Neural crest cell (in vitro differentiated cells): ENCODE measurements around the gene MLYCD. TPM values are rescaled to one million over a fixed set of nuclear protein-coding genes. Genes with fewer than 3 reads are reported as not detected.

Experiments
- DNase-seq: peaks from one replicate; pipeline ENCODE4 v3.0.0; 2021; ENCODE audit warnings: low read depth, mixed read lengths, low spot score
- H3K27ac Mint-ChIP-seq: one replicate; pipeline ENCODE4 v1.8.0; 2021; ENCODE audit warnings: mild to moderate bottlenecking, mixed read lengths; ENCODE audit not compliant: unreplicated experiment
- H3K27me3 Mint-ChIP-seq: 2 replicates; pipeline ENCODE4 v1.8.0; 2021; ENCODE audit warnings: low read depth, mild to moderate bottlenecking, mixed read lengths
- H3K36me3 Mint-ChIP-seq: 2 replicates; pipeline ENCODE4 v1.8.0; 2021; ENCODE audit warnings: low read depth, mild to moderate bottlenecking, mixed read lengths
- H3K4me1 Mint-ChIP-seq: 2 replicates; pipeline ENCODE4 v1.8.0; 2021; ENCODE audit warnings: mixed read lengths
- H3K4me3 Mint-ChIP-seq: one replicate; pipeline ENCODE4 v1.8.0; 2021; ENCODE audit warnings: mild to moderate bottlenecking, mixed read lengths
- H3K9me3 Mint-ChIP-seq: 2 replicates; pipeline ENCODE4 v1.8.0; 2021; ENCODE audit warnings: mixed read lengths
- CTCF ChIP-seq: fragments of 200-600 bp; sonication (generic); conservative IDR thresholded peaks from 2 replicates; pipeline ENCODE4 v1.5.0; 2021; ENCODE audit warnings: antibody characterized with exemption, mild to moderate bottlenecking
- total RNA-seq: library from RNA; stranded (reverse); gene quantifications from 2 replicates; pipeline ENCODE4 v1.2.1, GENCODE V29; 2021

MLYCD gene
- total RNA-seq, 1 donor from 2014 or later = 5.2 TPM

GRCh38 chr16:83899272-83899897, 470 bp downstream of the MLYCD start:
- Mint-ChIP-seq H3K4me1 (peaks cover 41% of the 10 kb centered on the region), H3K9me3 (no peaks in the 10 kb centered on the region), H3K27me3 (peaks cover 2% of the 10 kb centered on the region), H3K27ac (peak overlapping the region; percentile 76), H3K4me3 (peak overlapping the region; percentile 93), H3K36me3 (no peaks in the 10 kb centered on the region)
- no peak for TF ChIP-seq CTCF
- peak; percentile 32 for DNase-seq

DNA sequence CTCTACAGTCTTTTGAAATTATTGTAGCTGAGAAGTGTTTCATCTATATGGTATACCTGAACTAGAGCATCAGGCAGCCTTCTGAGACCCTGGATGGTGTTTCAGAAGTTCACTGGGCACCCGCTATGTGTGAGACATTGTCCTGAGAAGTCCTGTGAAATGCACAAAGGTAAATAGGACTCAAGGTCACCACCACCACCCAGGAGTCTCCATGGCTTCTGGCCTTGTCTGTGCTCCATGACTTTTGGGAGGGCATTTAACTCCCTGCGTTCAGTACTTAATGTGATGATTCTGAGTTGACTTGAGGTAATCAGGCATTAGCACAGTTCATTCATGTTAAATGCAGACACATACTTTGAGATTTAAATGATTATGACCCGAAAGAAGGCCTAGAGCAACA, 1.1 kb downstream of the MLYCD start:
- H3K4me3 Mint-ChIP-seq = peak overlapping the region; percentile 93
- no peaks in the 10 kb centered on the region for H3K9me3 Mint-ChIP-seq
- no peaks in the 10 kb centered on the region for H3K36me3 Mint-ChIP-seq
- no peak for DNase-seq
- peaks cover 2% of the 10 kb centered on the region for H3K27me3 Mint-ChIP-seq
- H3K27ac Mint-ChIP-seq = peak overlapping the region; percentile 76
- H3K4me1 Mint-ChIP-seq = peaks cover 45% of the 10 kb centered on the region
- TF ChIP-seq CTCF = no peak

GRCh38 chr16:83900571-83900970, 1.7 kb downstream of the MLYCD start:
- peak overlapping the region; percentile 93 for H3K4me3 Mint-ChIP-seq
- TF ChIP-seq CTCF = no peak
- no peak overlapping the region for H3K27ac Mint-ChIP-seq
- H3K4me1 Mint-ChIP-seq = peaks cover 45% of the 10 kb centered on the region
- DNase-seq = no peak
- H3K9me3 Mint-ChIP-seq = no peaks in the 10 kb centered on the region
- no peaks in the 10 kb centered on the region for H3K36me3 Mint-ChIP-seq
- peaks cover 2% of the 10 kb centered on the region for H3K27me3 Mint-ChIP-seq

- no peaks in the 10 kb centered on the region for H3K9me3 Mint-ChIP-seq
- H3K36me3 Mint-ChIP-seq = no peaks in the 10 kb centered on the region
- no peak for TF ChIP-seq CTCF
These were observed 2.2 kb downstream of the MLYCD start for GRCh38 chr16:83901101-83901500.

GRCh38 chr16:83903751-83904150, 4.8 kb downstream of the MLYCD start:
- no peak for TF ChIP-seq CTCF
- H3K9me3 Mint-ChIP-seq = no peaks in the 10 kb centered on the region
- H3K4me3 Mint-ChIP-seq = peak overlapping the region; percentile 24
- DNase-seq = no peak
- no peaks in the 10 kb centered on the region for H3K27me3 Mint-ChIP-seq
- no peaks in the 10 kb centered on the region for H3K36me3 Mint-ChIP-seq
- H3K4me1 Mint-ChIP-seq = peaks cover 65% of the 10 kb centered on the region
- peak overlapping the region; percentile 60 for H3K27ac Mint-ChIP-seq

More at GRCh38 chr16:83901101-83901500, 2.2 kb downstream of the MLYCD start:
- Mint-ChIP-seq H3K4me3 (peak overlapping the region; percentile 93), H3K27ac (no peak overlapping the region), H3K4me1 (peaks cover 45% of the 10 kb centered on the region), H3K27me3 (peaks cover 2% of the 10 kb centered on the region)
- no peak for DNase-seq
